Chondrocyte (in vitro differentiated cells): ENCODE data around the gene CFAP157. TPM values are rescaled to one million over a fixed set of nuclear protein-coding genes. Genes with fewer than 3 reads are reported as not detected.

ENCODE experiments used
- DNase-seq: peaks from one replicate; pipeline ENCODE4 v3.0.0; 2021; ENCODE audit warnings: mixed read lengths, low spot score
- H3K27ac Mint-ChIP-seq: one replicate; pipeline ENCODE4 v1.8.0; 2021; ENCODE audit warnings: mild to moderate bottlenecking, moderate library complexity, mixed read lengths; ENCODE audit not compliant: unreplicated experiment
- H3K27me3 Mint-ChIP-seq: 2 replicates; pipeline ENCODE4 v1.8.0; 2021; ENCODE audit warnings: low read depth, mixed read lengths
- H3K36me3 Mint-ChIP-seq: 2 replicates; pipeline ENCODE4 v1.8.0; 2021; ENCODE audit warnings: low read depth, mixed read lengths
- H3K4me1 Mint-ChIP-seq: 2 replicates; pipeline ENCODE4 v1.8.0; 2021; ENCODE audit warnings: low read depth, mild to moderate bottlenecking, mixed read lengths
- H3K4me3 Mint-ChIP-seq: one replicate; pipeline ENCODE4 v1.8.0; 2021; ENCODE audit warnings: mild to moderate bottlenecking, moderate library complexity, mixed read lengths; ENCODE audit not compliant: unreplicated experiment
- H3K9me3 Mint-ChIP-seq: 2 replicates; pipeline ENCODE4 v1.8.0; 2021; ENCODE audit warnings: low read depth, mixed read lengths
- total RNA-seq: library from RNA; stranded (reverse); gene quantifications from 3 replicates; pipeline ENCODE4 v1.2.1, GENCODE V29; 2021
- TF ChIP-seq, protein P1 (sequence below): fragments of 200-600 bp; sonication (generic); IDR thresholded peaks from 2 replicates; pipeline ENCODE4 v1.5.0; 2021; ENCODE audit warnings: antibody characterized with exemption, mild to moderate bottlenecking, moderate library complexity

Gene CFAP157
- total RNA-seq, 1 donor from 2014 or later, result not detected

DNA sequence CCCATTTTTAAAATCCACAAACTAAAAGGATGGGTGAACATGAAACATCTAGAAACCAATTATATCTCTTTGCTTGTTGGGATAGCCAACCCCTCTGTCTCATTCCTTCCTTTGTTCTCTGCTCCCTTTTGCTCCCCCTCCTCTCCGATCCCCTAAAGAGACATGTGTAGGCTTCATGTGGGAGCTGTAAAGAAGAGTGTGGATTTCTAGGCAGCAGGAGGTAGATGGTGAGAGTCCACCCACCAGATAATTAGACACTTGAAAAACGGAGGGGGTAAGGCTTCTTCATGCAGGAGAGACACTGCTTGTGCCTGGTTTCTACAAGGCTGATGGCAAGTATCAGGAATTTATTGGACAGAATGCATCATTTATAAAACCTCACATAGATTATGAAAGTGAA, 27.3 kb upstream of the CFAP157 start:
- Mint-ChIP-seq H3K36me3 (peaks cover 40% of the 10 kb centered on the region), H3K27me3 (no peaks in the 10 kb centered on the region)

DNA sequence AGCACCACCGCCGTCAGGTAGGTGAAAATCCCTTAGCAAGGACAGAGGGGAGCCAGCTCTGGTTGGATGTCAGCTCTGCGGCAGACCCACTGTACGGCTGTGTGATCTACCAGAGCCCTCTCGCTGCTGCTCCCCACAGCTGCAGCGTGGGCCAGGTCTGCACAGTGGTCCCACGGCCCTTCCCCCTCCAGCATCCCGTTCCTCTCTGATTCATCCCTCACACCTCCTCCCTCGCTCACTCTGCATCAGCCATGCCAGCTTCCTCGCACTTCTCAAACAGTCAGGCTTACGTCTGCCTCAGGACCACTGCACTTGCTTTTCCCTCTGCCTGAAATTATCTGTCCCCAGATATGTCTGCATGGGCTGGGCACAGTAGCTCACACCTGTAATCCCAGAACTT, 26.6 kb upstream of the CFAP157 start:
- peaks cover 19% of the 10 kb centered on the region for H3K4me1 Mint-ChIP-seq

More for the DNA sequence above, 27.3 kb upstream of the CFAP157 start:
- no peak overlapping the region for H3K27ac Mint-ChIP-seq
- no peak for DNase-seq
- TF ChIP-seq, protein P1, sequence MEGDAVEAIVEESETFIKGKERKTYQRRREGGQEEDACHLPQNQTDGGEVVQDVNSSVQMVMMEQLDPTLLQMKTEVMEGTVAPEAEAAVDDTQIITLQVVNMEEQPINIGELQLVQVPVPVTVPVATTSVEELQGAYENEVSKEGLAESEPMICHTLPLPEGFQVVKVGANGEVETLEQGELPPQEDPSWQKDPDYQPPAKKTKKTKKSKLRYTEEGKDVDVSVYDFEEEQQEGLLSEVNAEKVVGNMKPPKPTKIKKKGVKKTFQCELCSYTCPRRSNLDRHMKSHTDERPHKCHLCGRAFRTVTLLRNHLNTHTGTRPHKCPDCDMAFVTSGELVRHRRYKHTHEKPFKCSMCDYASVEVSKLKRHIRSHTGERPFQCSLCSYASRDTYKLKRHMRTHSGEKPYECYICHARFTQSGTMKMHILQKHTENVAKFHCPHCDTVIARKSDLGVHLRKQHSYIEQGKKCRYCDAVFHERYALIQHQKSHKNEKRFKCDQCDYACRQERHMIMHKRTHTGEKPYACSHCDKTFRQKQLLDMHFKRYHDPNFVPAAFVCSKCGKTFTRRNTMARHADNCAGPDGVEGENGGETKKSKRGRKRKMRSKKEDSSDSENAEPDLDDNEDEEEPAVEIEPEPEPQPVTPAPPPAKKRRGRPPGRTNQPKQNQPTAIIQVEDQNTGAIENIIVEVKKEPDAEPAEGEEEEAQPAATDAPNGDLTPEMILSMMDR, result no peak
- no peaks in the 10 kb centered on the region for H3K9me3 Mint-ChIP-seq
- H3K4me1 Mint-ChIP-seq, result peaks cover 13% of the 10 kb centered on the region
- H3K4me3 Mint-ChIP-seq, result no peak overlapping the region

DNA sequence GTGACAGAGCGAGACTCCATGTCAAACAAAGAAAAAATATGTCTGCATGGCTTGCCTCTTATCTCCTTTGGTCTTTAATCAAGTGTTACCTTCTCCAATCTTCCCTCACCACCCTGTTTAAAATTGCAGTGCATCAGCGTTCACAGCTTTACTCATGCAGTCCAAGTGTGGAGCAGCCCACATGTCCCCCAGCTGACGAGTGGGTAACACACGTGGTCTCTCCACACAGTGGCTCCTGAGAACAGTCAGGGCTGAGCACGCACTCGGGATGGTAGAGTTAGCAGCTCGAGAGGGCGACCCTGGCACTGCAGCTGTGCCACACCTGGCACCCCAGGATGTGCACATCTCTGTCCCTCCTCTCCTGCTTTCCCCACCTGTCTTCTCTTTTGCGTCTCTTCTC, 25.9 kb upstream of the CFAP157 start:
- TF ChIP-seq, protein P1, result no peak
- Mint-ChIP-seq H3K27ac (no peak overlapping the region), H3K9me3 (no peaks in the 10 kb centered on the region), H3K4me3 (no peak overlapping the region), H3K27me3 (no peaks in the 10 kb centered on the region), H3K4me1 (peaks cover 19% of the 10 kb centered on the region), H3K36me3 (peaks cover 39% of the 10 kb centered on the region)
- DNase-seq, result no peak

More for the DNA sequence above, 26.6 kb upstream of the CFAP157 start:
- TF ChIP-seq, protein P1, result no peak
- Mint-ChIP-seq H3K27me3 (no peaks in the 10 kb centered on the region), H3K4me3 (no peak overlapping the region), H3K9me3 (no peaks in the 10 kb centered on the region), H3K36me3 (peaks cover 42% of the 10 kb centered on the region), H3K27ac (no peak overlapping the region)
- DNase-seq, result no peak

DNA sequence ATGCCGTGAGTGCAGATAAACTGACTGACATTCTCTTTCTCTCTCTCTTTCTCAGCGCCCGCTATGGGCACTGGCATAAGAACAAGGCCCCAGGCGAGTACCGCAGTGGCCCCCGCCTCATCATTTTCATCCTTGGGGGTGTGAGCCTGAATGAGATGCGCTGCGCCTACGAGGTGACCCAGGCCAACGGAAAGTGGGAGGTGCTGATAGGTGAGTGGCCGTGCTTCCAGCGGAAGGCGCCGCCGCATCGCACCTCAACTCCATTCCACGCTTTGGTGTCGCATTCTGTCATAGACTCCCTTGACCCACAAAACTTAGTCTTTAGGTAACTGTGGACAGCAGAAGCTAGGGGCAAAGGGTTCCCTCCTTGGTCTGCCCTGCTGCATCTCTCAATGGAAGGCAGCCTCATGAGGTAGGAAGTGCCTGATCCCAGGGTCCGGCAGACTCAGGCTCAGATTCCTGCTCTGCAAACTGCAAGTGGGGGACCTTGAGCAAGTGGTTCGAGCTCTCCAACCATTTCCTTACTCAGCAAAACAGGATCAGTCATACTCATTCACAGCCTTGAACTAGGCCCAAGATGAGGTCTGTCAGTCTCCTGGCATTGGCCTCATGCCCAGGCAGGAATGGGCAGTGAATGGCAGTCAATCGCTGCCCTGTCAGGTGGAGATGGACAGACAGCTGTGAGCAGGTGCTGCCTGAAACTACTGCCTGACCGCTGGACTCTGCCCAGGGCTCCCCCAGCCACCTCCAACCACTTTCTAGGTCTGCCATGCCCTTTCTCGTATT, 24.2 kb upstream of the CFAP157 start:
- DNase-seq, result no peak
- H3K27ac Mint-ChIP-seq, result no peak overlapping the region
- TF ChIP-seq, protein P1, result no peak
- peaks cover 34% of the 10 kb centered on the region for H3K36me3 Mint-ChIP-seq
- no peak overlapping the region for H3K4me3 Mint-ChIP-seq
- no peaks in the 10 kb centered on the region for H3K27me3 Mint-ChIP-seq
- H3K4me1 Mint-ChIP-seq, result peaks cover 19% of the 10 kb centered on the region
- no peaks in the 10 kb centered on the region for H3K9me3 Mint-ChIP-seq

DNA sequence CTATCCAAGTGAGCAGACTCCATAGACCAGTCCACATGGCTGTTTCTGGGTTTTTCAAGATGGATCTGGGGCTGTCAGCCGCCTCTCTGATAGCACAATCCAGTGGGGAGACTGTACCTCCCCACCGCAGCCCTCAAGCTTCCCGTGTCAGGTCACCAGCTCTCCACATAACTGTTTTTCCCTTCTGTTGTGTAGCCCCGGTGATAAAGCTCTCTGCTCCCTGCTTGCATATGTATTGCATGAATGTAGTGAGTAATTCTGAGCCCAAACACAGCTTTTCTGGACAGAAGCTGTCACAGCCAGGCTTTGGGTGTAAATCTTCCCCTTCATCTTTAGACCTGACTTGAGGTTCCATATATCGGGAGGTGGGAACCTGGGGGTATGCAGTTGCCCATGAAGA, 23.1 kb upstream of the CFAP157 start:
- no peak for DNase-seq
- Mint-ChIP-seq H3K4me3 (no peak overlapping the region), H3K9me3 (no peaks in the 10 kb centered on the region), H3K27me3 (no peaks in the 10 kb centered on the region), H3K36me3 (peaks cover 29% of the 10 kb centered on the region), H3K4me1 (peaks cover 19% of the 10 kb centered on the region), H3K27ac (peak overlapping the region; percentile 94)
- TF ChIP-seq, protein P1, result no peak
